Panc1 (cell line): ENCODE results near the gene ATOH8. TPM values are rescaled to one million over a fixed set of nuclear protein-coding genes. Genes with fewer than 3 reads are reported as not detected.

Source experiments
- ATAC-seq: fragments of 200-7000 bp; cut with Tn5 transposase; 2 replicates; pipeline ENCODE4 v1.9.1; 2020; ENCODE audit warnings: mild to moderate bottlenecking, moderate library complexity
- BruUV-seq: library from RNA; stranded (reverse); fragments of 400-500 nt; replicated peaks from 2 replicates; lab custom pipeline; 2021; lab: Mats Ljungman, UMichigan
- CTCF ChIA-PET: fragments of 300-600 bp; sonication (Branson Sonifier 250); formaldehyde crosslinking; loops from one replicate; lab custom pipeline; 2022; ENCODE audit warnings: antibody characterized with exemption; lab: Charles Lee
- POLR2A ChIA-PET: fragments of 300-600 bp; sonication (Branson Sonifier 250); formaldehyde crosslinking; loops from one replicate; lab custom pipeline; 2022; ENCODE audit warnings: antibody characterized with exemption; lab: Charles Lee
- DNase-seq: peaks from one replicate; pipeline ENCODE4 v3.0.0-alpha.2; 2010; ENCODE audit warnings: low read depth, low spot score
- H3K27ac ChIP-seq: 2 replicates; pipeline ENCODE4 v1.5.1; 2011; ENCODE audit warnings: mild to moderate bottlenecking, low read length, inconsistent platforms
- H3K27me3 ChIP-seq: fragments of 200-500 bp; sonication (Bioruptor generic); 2 replicates; pipeline ENCODE4 v1.6.0; 2014; ENCODE audit warnings: low read length, inconsistent platforms; ENCODE audit not compliant: control insufficient read depth, insufficient read depth
- H3K36me3 ChIP-seq: fragments of 200-500 bp; sonication (Bioruptor generic); 2 replicates; pipeline ENCODE4 v1.5.1; 2014; ENCODE audit warnings: inconsistent platforms, mild to moderate bottlenecking, low read length, moderate library complexity; ENCODE audit not compliant: control insufficient read depth, insufficient read depth
- H3K4me1 ChIP-seq: 2 replicates; pipeline ENCODE4 v1.5.1; 2011; ENCODE audit warnings: inconsistent platforms, mild to moderate bottlenecking, low read length, moderate library complexity; ENCODE audit not compliant: control insufficient read depth, insufficient read depth
- H3K4me3 ChIP-seq, 2 experiments: 2 replicates each; pipeline ENCODE4 v1.5.1; 2011 to 2012; ENCODE audit warnings: low read depth in 2 of 2, low read length in 2 of 2, mild to moderate bottlenecking in 2 of 2, inconsistent platforms in 1 of 2, moderate library complexity in 1 of 2
- H3K9me3 ChIP-seq: fragments of 200-500 bp; sonication (Bioruptor generic); 2 replicates; pipeline ENCODE4 v1.5.1; 2014; ENCODE audit warnings: low read depth, mild to moderate bottlenecking, inconsistent platforms, low read length, moderate library complexity; ENCODE audit not compliant: control insufficient read depth, insufficient read depth
- CTCF ChIP-seq: fragments of 450-650 bp; IDR thresholded peaks from 2 replicates; pipeline ENCODE4 v1.5.1; 2017; ENCODE audit warnings: mild to moderate bottlenecking
- POLR2AphosphoS5 ChIP-seq: IDR thresholded peaks from 2 replicates; pipeline ENCODE4 v1.6.1; 2012; ENCODE audit warnings: mild to moderate bottlenecking, low read depth, low read length, moderate library complexity
- REST ChIP-seq, 2 experiments: IDR thresholded peaks; 2 replicates each; pipeline ENCODE4 v1.6.1; 2011 to 2012; ENCODE audit warnings: low read depth in 2 of 2, control low read depth in 1 of 2, low read length in 1 of 2, mild to moderate bottlenecking in 1 of 2, moderate library complexity in 1 of 2; ENCODE audit not compliant: insufficient read depth in 1 of 2
- SIN3A ChIP-seq: IDR thresholded peaks from 2 replicates; pipeline ENCODE4 v1.6.1; 2012; ENCODE audit warnings: low read depth, mild to moderate bottlenecking, low read length, moderate library complexity, borderline replicate concordance; ENCODE audit not compliant: insufficient read depth
- TCF7L2 ChIP-seq: IDR thresholded peaks from 2 replicates; pipeline ENCODE4 v1.6.1; 2011; ENCODE audit warnings: mild to moderate bottlenecking, low read depth, low read length, inconsistent platforms
- in situ Hi-C: cut with HindIII; loops from 2 replicates; pipeline ENCODE4 v1.10.0; 2016; ENCODE audit warnings: low sequenced_read_pairs, low pct_unique_long_range_greater_than_20kb
- intact Hi-C: fragments of 100-400 bp; cut with micrococcal nuclease; formaldehyde crosslinking; loops from one replicate; pipeline ENCODE4 v1.10.0; 2022; ENCODE audit not compliant: unreplicated experiment
- total RNA-seq: library from RNA; stranded (reverse); gene quantifications from one replicate; pipeline ENCODE4 v1.2.1, GENCODE V29; 2021; ENCODE audit not compliant: unreplicated experiment

The ATOH8 gene
- total RNA-seq, 1 experiment from 2014 or later = 3.8 TPM

- H3K4me1 ChIP-seq = no peaks in the 10 kb centered on the region
- no peak overlapping the region for H3K4me3 ChIP-seq
- in situ Hi-C loops (no loop called here), intact Hi-C loops (no loop called here)
- H3K36me3 ChIP-seq = no peaks in the 10 kb centered on the region
- ChIA-PET POLR2A (no interaction called here), CTCF (interaction anchor here (0.5 kb wide), 1 partner anchor 1266 kb away, joined by 3 read pairs; no protein-coding TSS in a partner anchor)
- no peak overlapping the region for H3K27ac ChIP-seq
- DNase-seq = no peak
- no peak for TF ChIP-seq SIN3A
- TF ChIP-seq POLR2AphosphoS5 = no peak
- no peak for TF ChIP-seq CTCF
- no peak for TF ChIP-seq REST (IDR thresholded peaks at IDR 0.05; ENCODE audit: insufficient read depth in 1 of 2, low read depth in 2 of 2, low read length in 1 of 2)
- TF ChIP-seq TCF7L2 = no peak
- no peaks in the 10 kb centered on the region for H3K9me3 ChIP-seq
- H3K27me3 ChIP-seq = no peaks in the 10 kb centered on the region
- no peak for ATAC-seq
- no TSS peak for BruUV-seq
Measured at GRCh38 chr2:85720533-85720932, 33.3 kb upstream of the ATOH8 start.

GRCh38 chr2:85721641-85722040 is 32.1 kb upstream of the ATOH8 start:
- no peaks in the 10 kb centered on the region for H3K4me1 ChIP-seq
- intact Hi-C loops = no loop called here
- ChIA-PET POLR2A (no interaction called here), CTCF (interaction anchor here (0.6 kb wide), 1 partner anchor 14 kb away, joined by 3 read pairs; no protein-coding TSS in a partner anchor)
- no peak overlapping the region for H3K4me3 ChIP-seq
- no peaks in the 10 kb centered on the region for H3K36me3 ChIP-seq
- DNase-seq (no peak), ATAC-seq (no peak)
- H3K9me3 ChIP-seq = no peaks in the 10 kb centered on the region
- H3K27ac ChIP-seq = no peak overlapping the region
- in situ Hi-C loops = no loop called here
- TF ChIP-seq POLR2AphosphoS5 = no peak
- no peak for TF ChIP-seq TCF7L2
- TF ChIP-seq SIN3A = no peak
- TF ChIP-seq CTCF = no peak
- TF ChIP-seq REST (IDR thresholded peaks at IDR 0.05; ENCODE audit: insufficient read depth in 1 of 2, low read depth in 2 of 2, low read length in 1 of 2) = no peak
- BruUV-seq = no TSS peak
- H3K27me3 ChIP-seq = no peaks in the 10 kb centered on the region
